ENCODE measurements around the gene ABITRAM. TPM values are rescaled to one million over a fixed set of nuclear protein-coding genes. Genes with fewer than 3 reads are reported as not detected.

ABITRAM gene, protein sequence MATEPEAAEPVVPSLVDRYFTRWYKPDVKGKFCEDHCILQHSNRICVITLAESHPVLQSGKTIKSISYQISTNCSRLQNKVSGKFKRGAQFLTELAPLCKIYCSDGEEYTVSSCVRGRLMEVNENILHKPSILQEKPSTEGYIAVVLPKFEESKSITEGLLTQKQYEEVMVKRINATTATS
- total RNA-seq (2021) (21.6 and 23.6 TPM in 2 replicates), Bru-seq, nascent RNA (percentile 60 among the genes with signal in this experiment), BruChase-seq, experiment 1, labeled RNA remaining after a 2-hour chase (percentile 67 among the genes with signal in this experiment), BruChase-seq, experiment 2, labeled RNA remaining after a 6-hour chase (percentile 83 among the genes with signal in this experiment)
- long read RNA-seq, transcript FAM206A-201 (6 exons, 2,134 nt) = major isoform, 31 of 43 reads
- long read RNA-seq, partial matches to known transcripts = 0 of 43 reads
- long read RNA-seq, other reads (novel, unspliced or antisense) = 12 of 43 reads

DNA sequence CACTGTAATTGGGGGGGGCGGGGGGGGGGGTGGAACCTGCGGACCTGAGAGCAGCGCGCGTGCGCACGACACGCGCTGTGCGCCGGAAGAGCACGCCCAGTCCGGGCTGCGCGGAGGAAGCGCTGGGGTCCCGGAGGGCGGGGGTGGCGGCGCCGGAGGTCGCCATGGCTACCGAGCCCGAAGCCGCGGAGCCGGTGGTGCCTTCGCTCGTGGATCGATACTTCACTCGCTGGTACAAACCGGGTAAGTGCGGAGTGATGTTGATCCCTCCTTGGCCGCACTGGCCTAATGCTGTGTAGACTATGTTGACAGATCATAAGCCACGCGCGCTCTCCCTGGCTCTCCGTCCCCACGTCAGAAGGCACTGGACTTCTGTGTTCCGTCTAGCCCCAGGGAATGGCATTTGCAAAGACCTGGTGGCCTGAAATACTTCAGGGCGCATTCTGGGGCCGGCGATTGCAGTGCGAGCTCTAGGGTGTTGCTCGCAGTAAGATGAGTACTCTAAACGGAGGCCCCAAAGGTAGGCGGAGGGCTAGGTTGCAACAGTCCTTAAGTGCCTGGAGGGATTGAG lies at the start of gene ABITRAM:
Gene ABITRAM, plus strand, starts transcription at position 78 of the 571 bp plus-strand sequence. Its CDS starts 87 bp downstream, at position 165.
- Histone ChIP-seq H3K4me1 (replicated peaks; ENCODE audit: insufficient read depth) (peaks cover 20% of the 10 kb centered on the region), H3K27ac (peak within 1 kb of the TSS; percentile 80), H3K36me3 (ENCODE audit: low read depth) (peaks cover 12% of the 10 kb centered on the region), H4K20me1 (ENCODE audit: insufficient read depth) (no peaks in the 10 kb centered on the region), H3K79me2 (ENCODE audit: low read depth) (peaks cover 48% of the 10 kb centered on the region), H3K4me3 (peak within 1 kb of the TSS; percentile 99), H3K4me2 (peak within 1 kb of the TSS; percentile 96), H3K27me3 (ENCODE audit: insufficient read depth, low read depth) (no peaks in the 10 kb centered on the region), H3K9me3 (ENCODE audit: insufficient read depth, low read depth) (no peaks in the 10 kb centered on the region), H3F3A (ENCODE audit: insufficient read depth, low read depth) (peaks cover 14% of the 10 kb centered on the region; the same call in 1 of the 2 replicates), H2AFZ (peak within 1 kb of the TSS; percentile 99), H3K9me2 (ENCODE audit: insufficient read depth) (no peaks in the 10 kb centered on the region)
- TF ChIP-seq, protein P1, sequence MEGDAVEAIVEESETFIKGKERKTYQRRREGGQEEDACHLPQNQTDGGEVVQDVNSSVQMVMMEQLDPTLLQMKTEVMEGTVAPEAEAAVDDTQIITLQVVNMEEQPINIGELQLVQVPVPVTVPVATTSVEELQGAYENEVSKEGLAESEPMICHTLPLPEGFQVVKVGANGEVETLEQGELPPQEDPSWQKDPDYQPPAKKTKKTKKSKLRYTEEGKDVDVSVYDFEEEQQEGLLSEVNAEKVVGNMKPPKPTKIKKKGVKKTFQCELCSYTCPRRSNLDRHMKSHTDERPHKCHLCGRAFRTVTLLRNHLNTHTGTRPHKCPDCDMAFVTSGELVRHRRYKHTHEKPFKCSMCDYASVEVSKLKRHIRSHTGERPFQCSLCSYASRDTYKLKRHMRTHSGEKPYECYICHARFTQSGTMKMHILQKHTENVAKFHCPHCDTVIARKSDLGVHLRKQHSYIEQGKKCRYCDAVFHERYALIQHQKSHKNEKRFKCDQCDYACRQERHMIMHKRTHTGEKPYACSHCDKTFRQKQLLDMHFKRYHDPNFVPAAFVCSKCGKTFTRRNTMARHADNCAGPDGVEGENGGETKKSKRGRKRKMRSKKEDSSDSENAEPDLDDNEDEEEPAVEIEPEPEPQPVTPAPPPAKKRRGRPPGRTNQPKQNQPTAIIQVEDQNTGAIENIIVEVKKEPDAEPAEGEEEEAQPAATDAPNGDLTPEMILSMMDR (conservative IDR thresholded peaks at IDR 0.05) = no peak
- TF ChIP-seq EZH2 (IDR thresholded peaks at IDR 0.05; ENCODE audit: low read depth) = no peak
- ChIA-PET CTCF (interaction anchor here (0.6 kb wide), 1 partner anchor 49 kb away, joined by 3 read pairs; no protein-coding TSS in a partner anchor), POLR2A (ENCODE audit: unreplicated experiment) (interaction anchor here (0.5 to 0.6 kb wide), 2 partner anchors 38 to 83 kb away, joined by 4 to 6 read pairs; no protein-coding TSS in a partner anchor)
- no TSS peak for BruUV-seq (replicated peaks)
- DNase-seq = peak; percentile 52 to 68
- intact Hi-C loops (cut with micrococcal nuclease; ENCODE audit: unreplicated experiment) = loop anchor here (1.0 to 10.0 kb wide), 4 partner anchors 78 to 410 kb away; partner anchors contain the start of gene CTNNAL1

DNA sequence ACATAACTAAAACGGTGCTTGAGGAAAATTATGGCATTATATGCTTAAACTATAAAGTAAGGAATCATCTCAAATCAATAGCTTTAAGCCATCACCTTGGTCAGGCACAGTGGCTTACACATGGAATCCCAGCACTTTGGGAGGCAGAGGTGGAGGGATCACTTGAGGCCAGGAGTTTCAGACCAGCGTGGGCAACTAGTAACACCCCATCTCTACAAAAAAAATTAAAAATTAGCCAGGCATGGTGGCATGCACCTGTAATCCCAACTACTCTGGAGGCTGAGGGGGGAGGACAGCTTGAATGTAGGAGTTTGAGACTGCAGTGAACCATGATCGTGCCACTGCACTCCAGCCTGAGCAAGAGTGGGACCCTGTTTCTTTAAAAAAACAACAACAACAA lies 49.5 kb upstream of the ABITRAM start:
- intact Hi-C loops (cut with micrococcal nuclease; ENCODE audit: unreplicated experiment) = no loop called here

More for the DNA sequence above, 49.5 kb upstream of the ABITRAM start:
- no peak overlapping the region for H3K4me3 ChIP-seq
- H3K4me1 ChIP-seq (replicated peaks; ENCODE audit: insufficient read depth) = peaks cover 9% of the 10 kb centered on the region
- H3K9me3 ChIP-seq (ENCODE audit: insufficient read depth, low read depth) = no peaks in the 10 kb centered on the region
- DNase-seq = no peak
- H3K27ac ChIP-seq = no peak overlapping the region
- no peaks in the 10 kb centered on the region for H3K79me2 ChIP-seq (ENCODE audit: low read depth)
- no peaks in the 10 kb centered on the region for H3K9me2 ChIP-seq (ENCODE audit: insufficient read depth)
- no peaks in the 10 kb centered on the region for H4K20me1 ChIP-seq (ENCODE audit: insufficient read depth)
- H3K27me3 ChIP-seq (ENCODE audit: insufficient read depth, low read depth) = no peaks in the 10 kb centered on the region
- peaks cover 11% of the 10 kb centered on the region; the same call in 1 of the 2 replicates for H3F3A ChIP-seq (ENCODE audit: insufficient read depth, low read depth)
- TF ChIP-seq, protein P1 (conservative IDR thresholded peaks at IDR 0.05) = no peak
- no peak for TF ChIP-seq EZH2 (IDR thresholded peaks at IDR 0.05; ENCODE audit: low read depth)
- H3K36me3 ChIP-seq (ENCODE audit: low read depth) = peaks cover 14% of the 10 kb centered on the region
- POLR2A ChIA-PET (ENCODE audit: unreplicated experiment) = no interaction called here
- no peak overlapping the region for H2AFZ ChIP-seq
- CTCF ChIA-PET = no interaction called here
- no TSS peak for BruUV-seq (replicated peaks)
- no peak overlapping the region for H3K4me2 ChIP-seq

Measured in PC-9 (cell line).